HT-29 (cell line): ENCODE results near the gene JRKL. TPM values are rescaled to one million over a fixed set of nuclear protein-coding genes. Genes with fewer than 3 reads are reported as not detected.
A peak's percentile ranks its signal among the peaks of the same experiment; 100 is the strongest.
"Not testable (repeated sequence)": the region's sequence is repeated elsewhere in the genome, so short reads cannot be mapped to it uniquely, and the experiment has no call there.

Experiments
- DNase-seq: peaks from one replicate; pipeline ENCODE4 v3.0.0-alpha.2; 2015; ENCODE audit warnings: low spot score
- small RNA-seq: library from RNA; depleted of rRNA; stranded (forward); fragments of <200 nt; gene quantifications from one replicate; pipeline ENCODE3, GENCODE V24; 2014
- total RNA-seq: library from RNA; depleted of rRNA; stranded (reverse); fragments of >200 nt; shearing (Covaris generic); gene quantifications from 2 replicates; pipeline ENCODE4 v1.2.3, GENCODE V29; 2014; rRNA removed

The JRKL gene
- total RNA-seq, 1 experiment from 2014 or later: 5.1 TPM

DNA sequence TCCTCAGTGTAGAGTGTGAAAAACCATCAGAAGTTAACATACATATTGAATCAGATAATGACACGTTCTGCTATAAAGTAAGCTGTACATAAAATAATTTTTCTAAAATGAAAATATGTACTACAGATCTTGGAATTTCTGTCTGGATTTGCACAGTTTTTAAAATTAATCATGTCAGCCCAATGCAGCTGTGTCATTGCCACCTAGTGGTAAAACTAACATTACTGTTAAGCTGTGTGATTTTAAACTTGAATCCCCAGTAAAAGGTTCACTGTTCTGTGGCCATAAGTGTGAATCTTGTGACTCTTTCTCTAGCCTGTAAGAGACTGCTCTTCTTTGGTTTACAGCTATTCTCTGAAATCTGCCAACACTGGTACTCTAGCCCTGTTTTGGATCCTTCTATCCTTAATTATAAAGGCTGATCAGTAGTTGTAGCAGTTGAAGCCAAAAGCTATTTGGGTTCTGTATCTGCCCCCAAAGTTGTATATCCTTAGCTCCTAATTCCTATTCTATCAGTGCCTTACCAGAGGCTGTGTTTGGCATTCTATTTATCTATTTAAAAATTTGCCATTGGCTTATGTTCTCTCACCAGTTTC, 4.0 kb downstream of the JRKL start:
- DNase-seq: peak; percentile 74

DNA sequence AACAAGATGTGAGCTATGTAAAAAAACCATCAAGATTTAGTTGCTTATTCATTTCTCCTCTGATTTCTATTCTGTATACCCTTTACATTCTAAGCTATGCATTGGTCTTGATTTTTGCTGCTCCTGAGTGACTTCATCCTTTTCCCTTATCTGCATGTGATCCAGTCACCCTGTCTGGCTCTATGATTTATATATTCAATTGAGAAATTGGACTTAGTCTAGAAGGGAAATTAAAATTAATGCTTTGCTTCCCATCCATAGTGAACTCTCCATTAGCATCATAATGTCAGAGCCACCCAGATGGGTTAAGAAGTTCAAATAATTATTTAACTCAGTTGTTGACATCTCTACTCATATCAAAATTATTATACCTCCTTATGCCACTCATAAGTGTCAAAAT, 5.0 kb downstream of the JRKL start:
- DNase-seq: no peak

DNA sequence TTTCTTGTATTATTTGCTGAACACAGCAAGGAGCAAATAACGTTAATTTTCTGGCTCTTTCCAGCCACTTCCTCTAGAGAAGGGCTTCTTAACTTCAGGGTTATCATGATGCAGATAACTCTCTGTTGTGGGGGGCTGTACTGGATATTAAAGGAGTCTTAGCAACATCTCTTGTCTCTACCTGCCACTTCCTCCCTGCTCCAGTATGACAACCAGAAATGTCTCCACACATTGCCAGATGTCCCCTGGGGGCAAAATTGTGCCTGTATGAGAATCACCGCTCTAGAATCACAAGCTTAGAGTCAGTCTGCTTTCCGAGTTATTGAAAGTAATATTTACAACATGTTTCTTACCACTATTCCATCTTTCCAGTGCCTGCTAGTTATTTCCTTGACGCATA, 6.8 kb downstream of the JRKL start:
- no peak for DNase-seq

DNA sequence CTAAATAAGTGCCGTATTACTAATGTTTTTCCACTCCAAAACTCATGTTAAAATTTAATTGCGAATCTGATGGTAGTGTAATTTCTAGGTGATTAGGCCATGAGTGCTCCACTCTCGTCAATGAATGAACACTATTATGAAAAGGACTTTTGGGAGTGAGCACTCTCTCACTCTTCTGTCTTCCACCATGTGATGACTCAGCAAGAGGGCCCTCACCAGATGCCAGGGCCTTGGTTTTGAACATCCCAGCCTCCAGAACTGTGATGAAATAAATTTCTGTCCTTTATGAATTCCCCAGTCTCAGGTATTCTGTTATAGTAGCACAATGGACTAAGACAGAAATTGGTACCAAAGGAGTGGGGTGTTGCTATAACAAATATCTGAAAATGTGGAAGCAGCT, 8.1 kb downstream of the JRKL start:
- DNase-seq: no peak

DNA sequence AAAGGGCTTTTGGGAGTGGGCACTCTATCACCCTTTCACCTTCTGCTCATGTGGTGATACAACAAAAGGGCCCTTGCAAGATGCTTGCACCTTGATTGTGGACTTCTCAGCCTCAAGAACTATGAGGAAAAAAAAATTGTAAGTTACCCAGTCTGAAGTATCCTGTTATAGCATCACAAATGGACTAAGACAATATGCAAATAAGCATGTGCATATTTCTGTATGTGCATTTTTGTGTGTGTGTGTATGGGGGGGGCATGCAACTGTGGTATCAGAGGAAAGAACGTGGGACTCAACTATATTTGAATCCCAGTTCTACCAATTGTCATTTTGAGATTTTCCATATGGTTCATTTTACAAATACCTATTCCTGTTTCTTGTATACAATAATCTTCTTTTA, 10.9 kb downstream of the JRKL start:
- no peak for DNase-seq

DNA sequence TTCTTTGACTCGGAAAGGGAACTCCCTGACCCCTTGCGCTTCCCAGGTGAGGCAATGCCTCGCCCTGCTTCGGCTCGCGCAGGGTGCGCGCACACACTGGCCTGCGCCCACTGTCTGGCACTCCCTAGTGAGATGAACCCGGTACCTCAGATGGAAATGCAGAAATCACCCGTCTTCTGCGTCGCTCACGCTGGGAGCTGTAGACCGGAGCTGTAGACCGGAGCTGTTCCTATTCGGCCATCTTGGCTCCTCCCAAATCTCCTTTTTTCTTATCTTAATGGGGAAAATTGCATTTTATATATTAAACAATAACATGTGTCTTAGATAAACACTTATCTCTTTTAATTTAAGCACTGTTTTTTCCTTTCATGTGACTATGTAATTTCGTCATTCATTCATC, 21.6 kb downstream of the JRKL start:
- DNase-seq: not testable (repeated sequence)

DNA sequence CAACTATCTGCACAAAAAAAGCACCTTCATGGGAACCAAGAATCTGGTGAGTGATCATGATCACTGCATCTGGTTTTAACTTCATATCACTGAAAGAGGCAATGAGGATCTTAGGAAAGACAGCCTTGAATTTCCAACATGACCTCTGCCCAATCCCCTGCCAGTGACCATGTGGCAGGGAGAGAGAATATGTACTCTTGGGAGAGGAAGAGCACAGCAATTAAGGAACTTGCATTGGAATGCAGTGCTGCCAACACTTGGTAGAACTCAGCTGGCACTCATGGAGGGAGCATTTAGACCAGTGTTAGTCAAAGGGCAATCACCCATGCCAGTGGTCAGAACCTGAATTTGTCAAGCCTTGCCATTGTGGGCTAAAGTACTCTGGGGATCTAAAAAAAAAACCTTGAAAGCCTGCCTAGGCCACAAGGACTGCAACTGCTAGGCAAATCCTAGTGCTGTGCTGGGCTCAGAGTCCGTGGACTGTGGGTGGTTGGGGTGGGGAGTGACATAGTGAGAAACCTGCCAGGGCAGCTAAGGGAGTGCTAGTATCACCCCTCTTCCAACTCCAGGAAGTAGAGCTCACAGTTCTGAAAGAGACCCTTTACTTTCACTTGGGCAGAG, 23.1 kb downstream of the JRKL start:
- DNase-seq: peak; percentile 17

DNA sequence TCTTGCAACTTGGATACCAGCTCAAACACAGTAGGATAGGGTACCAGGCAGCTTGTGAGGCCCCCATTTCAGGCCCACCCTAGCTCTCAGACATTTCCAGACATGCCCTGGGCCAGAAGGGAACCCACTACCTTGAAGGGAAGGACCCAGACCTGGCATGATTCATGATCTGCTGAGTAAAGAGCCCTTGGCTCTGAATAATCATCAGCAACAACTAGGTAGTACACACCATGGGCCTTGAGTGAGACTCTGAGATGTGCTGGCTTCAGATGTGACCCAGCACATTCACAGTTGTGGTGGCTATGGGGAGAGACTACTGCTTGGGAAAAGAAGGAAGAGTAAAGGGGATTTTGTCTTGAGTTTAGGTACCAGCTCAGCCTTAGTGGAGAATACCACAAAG, 23.6 kb downstream of the JRKL start:
- DNase-seq: no peak

DNA sequence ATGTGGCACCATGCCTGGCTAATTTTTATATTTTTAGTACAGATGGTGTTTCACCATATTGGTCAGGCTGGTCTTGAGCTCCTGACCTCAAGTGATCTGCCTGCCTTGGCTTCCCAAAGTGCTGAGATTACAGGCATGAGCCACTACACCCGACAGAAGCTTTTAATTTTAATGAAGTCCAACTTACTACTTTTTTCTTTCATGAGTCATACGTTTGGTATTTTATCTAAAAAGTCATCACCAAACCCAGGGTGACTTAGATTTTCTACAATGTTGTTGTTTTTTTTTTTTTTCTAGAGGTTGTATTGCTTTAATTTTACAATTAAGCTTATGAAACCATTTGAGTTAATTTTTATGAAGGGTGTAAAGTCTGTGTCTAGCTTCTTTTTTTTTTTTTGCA, 34.9 kb downstream of the JRKL start:
- no peak for DNase-seq

DNA sequence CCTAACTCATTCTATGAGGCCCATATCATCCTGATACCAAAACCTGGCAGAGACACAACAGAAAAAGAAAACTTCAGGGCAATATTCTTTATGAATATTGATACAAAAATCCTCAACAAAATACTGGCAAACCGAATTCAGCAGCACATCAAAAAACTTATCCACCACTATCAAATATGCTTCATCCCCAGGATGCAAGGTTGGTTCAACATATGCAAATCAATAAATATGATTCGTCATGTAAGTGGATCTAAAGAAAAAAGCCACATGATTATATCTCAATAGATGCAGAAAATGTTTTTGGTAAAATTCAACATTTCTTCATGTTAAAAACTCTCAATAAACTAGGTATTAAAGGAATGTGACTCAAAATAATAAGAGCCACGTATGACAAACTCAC, 40.9 kb downstream of the JRKL start:
- DNase-seq: no peak

DNA sequence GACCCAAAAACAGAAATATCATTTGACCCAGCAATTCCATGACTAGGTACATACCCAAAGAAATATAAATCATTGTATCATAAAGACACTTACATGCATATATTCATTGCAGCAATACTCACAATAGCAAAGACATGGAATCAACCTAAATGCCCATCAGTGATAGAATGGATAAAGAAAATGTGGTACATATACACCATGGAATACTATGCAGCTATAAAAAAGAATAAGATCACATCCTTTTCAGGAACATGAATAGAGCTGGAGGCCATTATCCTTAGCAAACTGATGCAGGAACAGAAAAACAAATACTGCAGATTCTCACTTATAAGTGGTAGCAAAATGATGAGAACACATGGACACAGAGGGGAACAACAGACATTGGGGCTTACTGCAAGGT, 42.8 kb downstream of the JRKL start:
- DNase-seq: not testable (repeated sequence)

Small RNA genes within 50 kb of the gene (small RNA-seq; reads per million reads assigned to genes)
- not detected for gene MIR1260B

Other genes with a start within 250 kb of the JRKL start
- gene MAML2, start 46.8 kb upstream of the JRKL start, total RNA-seq: 4.8 and 5.2 TPM in 2 replicates
- gene CCDC82, start 101 bp upstream of the JRKL start, total RNA-seq: 7.6 and 9.5 TPM in 2 replicates